Testis (tissue), 2 donors: ENCODE results near the gene SLC39A12.

Experiments
- POLR2A ChIP-seq: fragments of 450-650 bp; IDR thresholded peaks from one replicate; pipeline ENCODE4 v1.6.1; 2017; ENCODE audit warnings: antibody characterized with exemption, mild to moderate bottlenecking, moderate library complexity
- TF ChIP-seq, protein P1 (sequence below), 3 experiments: fragments of 450-650 bp in 2 of 3; fragments of 200-600 bp in 1 of 3; sonication (generic) in 1 of 3; IDR thresholded peaks; one replicate each; pipeline ENCODE4 v1.5.1; 2016 to 2019; ENCODE audit warnings: antibody characterized with exemption in 3 of 3, mild to moderate bottlenecking in 2 of 3, moderate library complexity in 1 of 3

GRCh38 chr10:18075881-18076280 lies 124.2 kb downstream of the SLC39A12 start:
- TF ChIP-seq, protein P1, sequence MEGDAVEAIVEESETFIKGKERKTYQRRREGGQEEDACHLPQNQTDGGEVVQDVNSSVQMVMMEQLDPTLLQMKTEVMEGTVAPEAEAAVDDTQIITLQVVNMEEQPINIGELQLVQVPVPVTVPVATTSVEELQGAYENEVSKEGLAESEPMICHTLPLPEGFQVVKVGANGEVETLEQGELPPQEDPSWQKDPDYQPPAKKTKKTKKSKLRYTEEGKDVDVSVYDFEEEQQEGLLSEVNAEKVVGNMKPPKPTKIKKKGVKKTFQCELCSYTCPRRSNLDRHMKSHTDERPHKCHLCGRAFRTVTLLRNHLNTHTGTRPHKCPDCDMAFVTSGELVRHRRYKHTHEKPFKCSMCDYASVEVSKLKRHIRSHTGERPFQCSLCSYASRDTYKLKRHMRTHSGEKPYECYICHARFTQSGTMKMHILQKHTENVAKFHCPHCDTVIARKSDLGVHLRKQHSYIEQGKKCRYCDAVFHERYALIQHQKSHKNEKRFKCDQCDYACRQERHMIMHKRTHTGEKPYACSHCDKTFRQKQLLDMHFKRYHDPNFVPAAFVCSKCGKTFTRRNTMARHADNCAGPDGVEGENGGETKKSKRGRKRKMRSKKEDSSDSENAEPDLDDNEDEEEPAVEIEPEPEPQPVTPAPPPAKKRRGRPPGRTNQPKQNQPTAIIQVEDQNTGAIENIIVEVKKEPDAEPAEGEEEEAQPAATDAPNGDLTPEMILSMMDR (IDR thresholded peaks at IDR 0.05) = no peak
- TF ChIP-seq POLR2A = no peak
